Caki2 (cell line): ENCODE measurements around the gene RMDN3. TPM values are rescaled to one million over a fixed set of nuclear protein-coding genes. Genes with fewer than 3 reads are reported as not detected.

Experiments used
- DNase-seq: peaks from one replicate; pipeline ENCODE4 v3.0.0-alpha.2; 2015; ENCODE audit warnings: low read depth
- in situ Hi-C: cut with HindIII; loops from 2 replicates; pipeline ENCODE4 v1.10.0; 2016; ENCODE audit warnings: low sequenced_read_pairs, low pct_unique_long_range_greater_than_20kb, mixed read lengths
- total RNA-seq: library from RNA; depleted of rRNA; stranded (reverse); fragments of >200 nt; shearing (Covaris generic); gene quantifications from 2 replicates; pipeline ENCODE4 v1.2.3, GENCODE V29; 2014; ENCODE audit warnings: low replicate concordance

The RMDN3 gene
- total RNA-seq, 1 experiment from 2014 or later: 27.7 TPM

- DNase-seq: peak; percentile 79
- in situ Hi-C loops: no loop called here
Measured at GRCh38 chr15:40762919-40763800, 8.1 kb upstream of the RMDN3 start.

- in situ Hi-C loops: no loop called here
- no peak for DNase-seq
Measured at GRCh38 chr15:40759961-40760360, 4.9 kb upstream of the RMDN3 start.

GRCh38 chr15:40756938-40757337, 1.9 kb upstream of the RMDN3 start:
- no peak for DNase-seq
- in situ Hi-C loops: no loop called here

GRCh38 chr15:40755812-40756208, 756 bp upstream of the RMDN3 start:
- in situ Hi-C loops: no loop called here
- DNase-seq: no peak

GRCh38 chr15:40754574-40754882, 526 bp downstream of the RMDN3 start:
- in situ Hi-C loops: no loop called here
- DNase-seq: no peak

GRCh38 chr15:40751745-40752144, 3.3 kb downstream of the RMDN3 start:
- in situ Hi-C loops: no loop called here
- DNase-seq: no peak

- DNase-seq: no peak
- in situ Hi-C loops: no loop called here
Measured at GRCh38 chr15:40750885-40751284, 4.2 kb downstream of the RMDN3 start.

- no peak for DNase-seq
- in situ Hi-C loops: no loop called here
Measured at GRCh38 chr15:40749151-40749630, 5.9 kb downstream of the RMDN3 start.

GRCh38 chr15:40747685-40748631, 7.1 kb downstream of the RMDN3 start:
- DNase-seq: no peak
- in situ Hi-C loops: no loop called here

- no peak for DNase-seq
- in situ Hi-C loops: no loop called here
Measured at GRCh38 chr15:40746916-40747418, 8.1 kb downstream of the RMDN3 start.

- in situ Hi-C loops: no loop called here
- DNase-seq: no peak
Measured at GRCh38 chr15:40744815-40745152, 10.3 kb downstream of the RMDN3 start.

- peak; percentile 33 for DNase-seq
- in situ Hi-C loops: no loop called here
Measured at GRCh38 chr15:40743921-40744814, 10.9 kb downstream of the RMDN3 start.

GRCh38 chr15:40743485-40743901, 11.6 kb downstream of the RMDN3 start:
- no peak for DNase-seq

GRCh38 chr15:40739854-40740253, 15.2 kb downstream of the RMDN3 start:
- no peak for DNase-seq
- in situ Hi-C loops: no loop called here

More at GRCh38 chr15:40743485-40743901, 11.6 kb downstream of the RMDN3 start:
- in situ Hi-C loops: no loop called here

GRCh38 chr15:40739047-40739446, 16.0 kb downstream of the RMDN3 start:
- in situ Hi-C loops: no loop called here
- DNase-seq: no peak

GRCh38 chr15:40737048-40737447, 18.0 kb downstream of the RMDN3 start:
- in situ Hi-C loops: no loop called here
- no peak for DNase-seq

- DNase-seq: no peak
- in situ Hi-C loops: no loop called here
Measured at GRCh38 chr15:40736575-40736974, 18.5 kb downstream of the RMDN3 start.

- no peak for DNase-seq
- in situ Hi-C loops: no loop called here
Measured at GRCh38 chr15:40731034-40731433, 24.0 kb downstream of the RMDN3 start.
